HuH-7 (cell line): Measurements from ENCODE around the gene SLC31A2.

ENCODE experiments used
- DNase-seq: peaks from one replicate; pipeline ENCODE4 v3.0.0; 2011; ENCODE audit warnings: low spot score

SLC31A2 gene

DNA sequence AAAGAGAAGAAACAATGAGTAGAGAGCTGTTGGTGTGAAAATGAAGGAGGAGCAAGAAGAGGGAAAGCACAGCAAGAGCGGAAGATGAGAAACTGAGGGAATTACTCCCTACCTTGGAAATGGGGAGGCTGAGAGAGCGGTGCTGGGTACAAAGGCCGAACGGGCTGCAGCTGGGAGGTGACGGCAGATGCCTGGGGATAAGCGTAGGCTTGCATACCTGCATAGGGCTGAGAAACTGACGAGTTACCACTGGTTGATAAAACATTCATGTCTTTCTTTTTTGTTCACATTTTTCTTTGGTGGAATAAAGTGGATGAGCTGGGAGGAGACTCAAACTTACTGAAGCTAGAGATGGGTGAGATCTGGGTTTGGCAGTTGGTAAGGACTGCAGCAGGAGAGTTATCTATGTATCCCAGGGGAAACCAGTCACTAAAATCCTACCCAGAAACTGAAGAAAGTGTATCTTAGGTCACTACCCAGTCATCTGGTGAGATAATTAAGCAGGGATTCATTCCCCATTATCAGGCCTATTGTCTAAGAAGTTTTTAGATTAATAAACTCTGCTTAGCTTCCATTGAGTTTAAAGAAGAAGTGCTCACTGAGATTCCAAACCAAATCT lies 35.4 kb downstream of the SLC31A2 start:
- DNase-seq = no peak

DNA sequence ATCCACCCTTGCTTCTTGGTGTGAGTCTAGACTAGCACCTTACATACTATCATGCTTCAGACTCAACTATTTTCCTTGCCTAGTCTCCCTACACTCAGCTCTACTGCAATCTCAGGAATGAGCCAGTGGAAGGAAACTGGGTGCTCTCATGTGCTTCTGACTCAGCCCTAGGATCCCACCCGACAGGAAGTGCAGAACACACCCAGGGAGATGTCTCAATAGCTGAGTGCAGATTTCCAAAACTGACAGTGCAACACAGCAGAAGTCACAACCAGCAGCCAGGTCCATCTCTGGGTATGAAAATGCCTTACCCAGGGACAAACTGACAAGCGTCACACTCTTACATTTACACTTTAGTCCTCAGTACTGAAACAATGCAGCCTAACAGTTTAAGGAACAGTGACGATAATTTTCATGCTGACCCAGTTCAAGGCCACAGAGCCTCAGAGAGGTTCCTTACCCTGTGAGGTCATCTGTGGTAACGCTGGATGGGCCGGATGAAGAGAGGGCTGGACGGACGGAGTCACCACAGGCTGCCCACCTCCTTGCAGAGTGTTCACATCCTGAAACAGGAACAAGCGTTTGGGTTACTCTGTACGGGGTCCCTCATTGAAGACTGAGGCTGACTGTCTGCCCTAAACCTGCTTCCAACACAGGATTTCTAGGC lies 37.3 kb downstream of the SLC31A2 start:
- DNase-seq = no peak

DNA sequence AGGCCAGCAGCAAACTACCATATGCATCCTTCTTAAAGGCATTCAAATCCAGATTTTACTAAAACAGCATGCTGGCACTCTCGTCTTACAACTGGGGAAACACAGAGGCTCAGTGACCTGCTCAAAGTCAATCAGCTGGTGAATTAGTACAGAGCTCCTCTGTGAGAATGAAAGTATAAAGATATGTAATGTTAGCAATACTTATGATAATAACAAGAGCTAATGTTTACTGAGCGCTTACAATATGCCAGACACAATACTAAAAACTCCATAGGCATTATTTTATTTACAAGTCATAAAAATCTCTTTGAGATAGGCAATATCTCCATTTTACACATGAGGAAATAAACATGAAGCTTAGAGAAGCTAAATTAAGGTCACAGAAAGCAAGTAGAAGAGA lies 41.6 kb downstream of the SLC31A2 start:
- no peak for DNase-seq

DNA sequence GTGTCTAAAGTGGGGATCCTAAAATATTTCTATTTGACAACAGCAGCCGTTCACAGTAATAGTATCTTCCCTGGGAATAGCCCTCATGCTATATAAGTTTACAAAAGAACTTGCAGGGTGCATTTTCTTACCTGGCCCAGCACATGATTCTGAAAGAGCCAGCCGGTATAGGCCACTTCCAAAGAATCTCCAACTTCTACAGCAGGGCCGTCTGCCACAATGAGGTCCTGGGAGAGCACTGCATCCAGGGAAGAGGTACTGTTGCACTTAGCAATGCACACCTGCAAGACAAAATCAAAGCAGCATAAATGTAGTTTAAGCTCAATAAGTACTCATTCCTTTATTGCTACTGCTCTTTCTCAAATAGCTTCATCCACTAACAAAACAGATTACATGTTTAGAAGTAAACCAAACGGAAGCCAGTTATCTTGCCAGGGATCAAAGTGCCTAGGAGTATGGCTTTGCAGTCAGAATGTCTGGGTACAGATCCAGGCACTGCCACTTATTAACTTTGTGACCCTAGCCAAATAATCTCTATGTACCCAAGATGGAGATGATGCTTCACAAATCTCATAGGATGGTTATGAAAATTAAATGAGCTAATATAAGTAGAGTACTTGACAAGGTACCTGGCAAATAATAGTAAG lies 49.0 kb downstream of the SLC31A2 start:
- DNase-seq = no peak

DNA sequence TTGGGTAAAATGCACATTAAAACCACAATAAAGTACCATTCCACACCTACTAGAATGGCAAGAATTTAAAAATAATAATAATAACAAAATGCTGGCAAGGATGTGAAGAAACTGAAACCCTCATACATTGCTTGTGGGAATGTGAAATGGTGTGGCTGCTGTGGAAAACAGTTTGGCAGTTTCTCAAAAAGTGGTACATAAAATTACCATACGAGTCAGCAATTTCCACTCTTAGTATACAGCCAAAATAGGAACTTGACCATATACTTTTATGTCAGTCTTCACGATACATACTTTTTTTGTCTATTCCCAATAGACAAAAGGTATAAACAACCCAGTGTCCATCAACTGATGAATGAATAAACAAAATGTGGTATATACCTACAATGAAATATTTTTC lies 54.6 kb downstream of the SLC31A2 start:
- no peak for DNase-seq

DNA sequence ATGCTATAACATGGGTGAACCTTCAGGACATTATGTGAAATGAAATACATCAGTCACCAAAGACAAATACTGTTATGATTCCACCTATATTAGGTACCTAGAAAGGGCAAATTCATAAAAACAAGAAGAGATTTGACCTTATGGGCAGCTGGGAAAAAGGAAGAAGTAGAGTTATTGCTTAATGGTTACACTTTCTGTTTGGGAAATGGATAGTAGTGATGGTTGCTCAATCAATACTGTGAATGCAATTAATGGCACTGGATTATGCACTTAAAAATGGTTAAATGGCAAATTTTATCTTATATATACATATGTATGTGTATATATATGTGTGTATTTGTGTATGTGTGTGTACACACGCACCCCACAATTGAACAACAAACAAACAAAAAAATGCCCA lies 55.1 kb downstream of the SLC31A2 start:
- no peak for DNase-seq

DNA sequence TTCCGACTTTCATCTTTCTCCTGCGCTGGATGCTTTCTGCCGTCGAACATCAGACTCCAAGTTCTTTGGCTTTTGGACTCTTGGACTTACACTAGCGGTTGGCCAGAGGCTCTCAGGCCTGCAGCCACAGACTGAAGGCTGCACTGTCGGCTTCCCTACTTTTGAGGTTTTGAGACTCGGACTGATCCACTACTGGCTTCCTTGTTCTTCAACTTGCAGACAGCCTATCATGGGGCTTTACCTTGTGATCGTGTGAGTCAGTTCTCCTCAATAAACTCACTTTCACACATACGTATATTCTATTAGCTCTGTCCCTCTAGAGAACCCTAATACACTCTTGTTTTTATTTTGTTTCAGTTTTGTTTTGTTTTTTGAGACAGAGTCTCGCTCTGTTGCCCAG lies 60.0 kb downstream of the SLC31A2 start:
- DNase-seq = no peak
